H1 (cell line): ENCODE data around the gene USHBP1. TPM values are rescaled to one million over a fixed set of nuclear protein-coding genes. Genes with fewer than 3 reads are reported as not detected.

Experiments used
- BACH1 ChIP-seq: IDR thresholded peaks from 2 replicates; pipeline ENCODE4 v1.6.1; 2012; ENCODE audit warnings: low read length, improper control_type of control experiment
- BCL11A ChIP-seq, 2 experiments: IDR thresholded peaks; one replicate each; pipeline ENCODE4 v1.6.1; 2011; ENCODE audit warnings: low read depth in 2 of 2, low read length in 2 of 2, mild to moderate bottlenecking in 2 of 2
- BRCA1 ChIP-seq: IDR thresholded peaks from 2 replicates; pipeline ENCODE4 v1.6.1; 2012; ENCODE audit warnings: low read depth, low read length, improper control_type of control experiment
- CBX8 ChIP-seq: fragments of 300-800, 300-1000 bp; sonication (generic); IDR thresholded peaks from 2 replicates; pipeline ENCODE4 v1.7.1; 2016; ENCODE audit warnings: low read depth, low read length, borderline replicate concordance
- CHD1 ChIP-seq: IDR thresholded peaks from 2 replicates; pipeline ENCODE4 v1.6.1; 2012; ENCODE audit warnings: low read depth, low read length, improper control_type of control experiment
- CHD2 ChIP-seq: IDR thresholded peaks from 2 replicates; pipeline ENCODE4 v1.6.1; 2012; ENCODE audit warnings: low read length, improper control_type of control experiment
- CTBP2 ChIP-seq: IDR thresholded peaks from 2 replicates; pipeline ENCODE4 v1.7.0; 2011; ENCODE audit warnings: borderline replicate concordance, mild to moderate bottlenecking, moderate library complexity, mixed read lengths, low read length; ENCODE audit not compliant: insufficient read depth, insufficient read length
- FOSL1 ChIP-seq: IDR thresholded peaks from 2 replicates; pipeline ENCODE4 v1.6.1; 2011; ENCODE audit warnings: mild to moderate bottlenecking, low read depth, low read length, moderate library complexity; ENCODE audit not compliant: insufficient read depth
- KDM1A ChIP-seq: fragments of 200-600, 300-600 bp; sonication (generic); IDR thresholded peaks from 2 replicates; pipeline ENCODE4 v1.7.1; 2016; ENCODE audit warnings: mild to moderate bottlenecking, low read length, borderline replicate concordance
- KDM4A ChIP-seq: IDR thresholded peaks from one replicate; pipeline ENCODE4 v1.7.1; 2012; ENCODE audit warnings: low read depth, mild to moderate bottlenecking, moderate library complexity, low read length, inconsistent platforms; ENCODE audit not compliant: severe bottlenecking
- NANOG ChIP-seq: IDR thresholded peaks from 2 replicates; pipeline ENCODE4 v1.6.1; 2011; ENCODE audit warnings: low read length, low read depth, mild to moderate bottlenecking, inconsistent platforms; ENCODE audit not compliant: insufficient read depth, poor library complexity, severe bottlenecking
- POU5F1 ChIP-seq: IDR thresholded peaks from 2 replicates; pipeline ENCODE4 v1.6.1; 2011; ENCODE audit warnings: low read depth, mild to moderate bottlenecking, low read length, moderate library complexity
- SIRT6 ChIP-seq: IDR thresholded peaks from one replicate; pipeline ENCODE4 v1.7.1; 2012; ENCODE audit warnings: low read length, inconsistent platforms
- SP1 ChIP-seq: IDR thresholded peaks from 2 replicates; pipeline ENCODE4 v1.6.1; 2011; ENCODE audit warnings: low read depth, low read length
- TAF1 ChIP-seq: IDR thresholded peaks from 2 replicates; pipeline ENCODE4 v1.6.1; 2011; ENCODE audit warnings: mild to moderate bottlenecking, low read depth, low read length
- TCF12 ChIP-seq: IDR thresholded peaks from 2 replicates; pipeline ENCODE4 v1.6.1; 2011; ENCODE audit warnings: low read depth, mild to moderate bottlenecking, low read length
- polyA plus RNA-seq, 7 experiments: library from polyadenylated mRNA; depleted of rRNA in 3 of 7; stranded (reverse) in 5 of 7; unstranded in 2 of 7; fragments of >200 nt in 5 of 7; fragments of 200-250 nt in 2 of 7; gene quantifications; 1 replicate in 5 of 7; 2 replicates in 1 of 7; 4 replicates in 1 of 7; pipeline versions ENCODE4 v1.2.1 to v1.2.3, GENCODE V29; 2011 to 2013; ENCODE audit warnings: missing spikeins in 2 of 7, mixed read lengths in 2 of 7
- total RNA-seq: library from RNA; stranded (reverse); fragmentation: NEBNext Ultra II Directional; extraction: Animal tissue kit (Norgen Biotek cat#: 25700); gene quantifications from 2 replicates; pipeline ENCODE4 v1.2.1, GENCODE V29; 2021
- TF ChIP-seq, protein P1 (sequence below): IDR thresholded peaks from 2 replicates; pipeline ENCODE4 v1.6.1; 2012; ENCODE audit warnings: low read length, inconsistent platforms
- TF ChIP-seq, protein P2 (sequence below): IDR thresholded peaks from 2 replicates; pipeline ENCODE4 v1.6.1; 2011; ENCODE audit warnings: low read depth, mild to moderate bottlenecking, low read length; ENCODE audit not compliant: insufficient read depth

Gene USHBP1
- total and polyA plus RNA-seq, 2 of the 8 experiments (the other 6 are each of a cell fraction or from before 2014, with no cell fraction given), result 5.0 to 7.5 TPM

DNA sequence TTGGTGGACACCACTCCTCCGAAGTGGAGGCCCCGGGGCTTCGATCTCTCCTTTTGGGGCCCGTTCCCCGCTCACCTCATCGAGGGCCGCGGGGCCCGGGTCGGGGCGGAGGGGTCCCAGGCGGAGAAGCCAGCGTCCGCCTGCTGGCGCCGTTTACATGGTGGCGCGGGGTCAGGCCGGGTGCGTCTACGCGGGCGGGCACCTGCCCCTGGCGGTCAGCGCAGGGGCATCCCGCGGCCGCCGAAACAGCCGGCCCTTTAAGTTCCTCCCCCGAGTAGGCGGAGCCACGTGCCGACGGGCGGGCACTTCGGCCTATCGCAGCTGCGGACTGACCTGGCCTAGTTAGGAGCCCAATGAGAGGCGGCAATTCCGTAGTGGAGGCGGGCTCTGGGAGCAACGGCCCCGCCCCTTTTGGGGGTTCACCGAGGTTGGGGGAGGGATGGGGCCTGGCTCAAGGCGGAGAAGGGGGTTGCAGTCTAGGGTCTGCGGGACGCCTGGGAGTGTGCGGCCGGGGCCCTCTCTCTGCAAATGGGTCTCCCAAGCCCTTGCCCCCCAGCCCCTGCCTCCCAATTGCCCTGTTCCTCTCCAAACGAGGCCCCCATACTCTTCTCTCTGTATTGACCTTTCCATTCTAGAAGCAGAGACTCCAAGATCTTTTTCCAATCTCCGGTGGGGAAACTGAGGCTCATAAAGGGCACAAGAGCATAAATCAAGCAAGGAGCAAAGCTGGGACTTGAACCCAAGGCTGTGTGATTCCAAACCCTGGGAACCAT, 38.8 kb upstream of the USHBP1 start, which contains the start of gene ABHD8 (continued):
- TF ChIP-seq CHD2 (peak; percentile 89), POU5F1 (no peak), FOSL1 (no peak), CBX8 (no peak), BCL11A (IDR thresholded peaks at IDR 0.05; ENCODE audit: low read depth in 2 of 2, low read length in 2 of 2) (no peak), CHD1 (no peak), TAF1 (no peak), TCF12 (no peak), KDM4A (no peak), CTBP2 (no peak), BACH1 (no peak), BRCA1 (no peak), SP1 (peak; percentile 98), SIRT6 (no peak), KDM1A (no peak), NANOG (no peak)
- TF ChIP-seq, protein P1, sequence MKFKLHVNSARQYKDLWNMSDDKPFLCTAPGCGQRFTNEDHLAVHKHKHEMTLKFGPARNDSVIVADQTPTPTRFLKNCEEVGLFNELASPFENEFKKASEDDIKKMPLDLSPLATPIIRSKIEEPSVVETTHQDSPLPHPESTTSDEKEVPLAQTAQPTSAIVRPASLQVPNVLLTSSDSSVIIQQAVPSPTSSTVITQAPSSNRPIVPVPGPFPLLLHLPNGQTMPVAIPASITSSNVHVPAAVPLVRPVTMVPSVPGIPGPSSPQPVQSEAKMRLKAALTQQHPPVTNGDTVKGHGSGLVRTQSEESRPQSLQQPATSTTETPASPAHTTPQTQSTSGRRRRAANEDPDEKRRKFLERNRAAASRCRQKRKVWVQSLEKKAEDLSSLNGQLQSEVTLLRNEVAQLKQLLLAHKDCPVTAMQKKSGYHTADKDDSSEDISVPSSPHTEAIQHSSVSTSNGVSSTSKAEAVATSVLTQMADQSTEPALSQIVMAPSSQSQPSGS, result no peak
- TF ChIP-seq, protein P2, sequence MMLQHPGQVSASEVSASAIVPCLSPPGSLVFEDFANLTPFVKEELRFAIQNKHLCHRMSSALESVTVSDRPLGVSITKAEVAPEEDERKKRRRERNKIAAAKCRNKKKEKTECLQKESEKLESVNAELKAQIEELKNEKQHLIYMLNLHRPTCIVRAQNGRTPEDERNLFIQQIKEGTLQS, result 0 out of 2 replicates have a peak, but pooled peaks have one; percentile 11
